ENCODE measurements around the gene ICA1L. TPM values are rescaled to one million over a fixed set of nuclear protein-coding genes. Genes with fewer than 3 reads are reported as not detected.
A peak's percentile ranks its signal among the peaks of the same experiment; 100 is the strongest.
"Not testable (repeated sequence)": the region's sequence is repeated elsewhere in the genome, so short reads cannot be mapped to it uniquely, and the experiment has no call there.

ICA1L gene
- total RNA-seq = 7.3 and 10.2 TPM in 2 replicates

- no peaks in the 10 kb centered on the region for H3K27me3 Mint-ChIP-seq
- H3K36me3 Mint-ChIP-seq (ENCODE audit: low read depth) = peaks cover 2% of the 10 kb centered on the region
- ChIA-PET POLR2A (interaction anchor here (0.7 to 3.8 kb wide), 10 partner anchors 9 to 282 kb away, joined by 3 to 36 read pairs (median 5); partner anchors contain the start of genes CARF, FAM117B and WDR12), CTCF (interaction anchor here (0.6 to 4.1 kb wide), 8 partner anchors 41 to 298 kb away, joined by 3 to 52 read pairs (median 4); no protein-coding TSS in a partner anchor)
- H3K4me1 Mint-ChIP-seq = peaks cover 5% of the 10 kb centered on the region
- peak within 1 kb of the TSS; percentile 92 for H3K4me3 Mint-ChIP-seq
- TF ChIP-seq CTCF (IDR thresholded peaks at IDR 0.05) = no peak
- peak; percentile 60 for DNase-seq
- ATAC-seq (ENCODE audit: low read depth) = peak; percentile 59
- no peaks in the 10 kb centered on the region for H3K9me3 Mint-ChIP-seq
- intact Hi-C loops (cut with micrococcal nuclease) = loop anchor here (1.0 to 2.0 kb wide), 8 partner anchors 23 to 607 kb away; partner anchors contain the start of genes CYP20A1, FAM117B, NOP58 and WDR12
- peak within 1 kb of the TSS; percentile 81 for H3K27ac Mint-ChIP-seq
These were observed at the start of gene ICA1L for GRCh38 chr2:202871300-202872141. ICA1L (minus strand) TSS chr2:202871766; CDS start chr2:202829009, 42,757 bp downstream.

- Mint-ChIP-seq H3K27me3 (no peaks in the 10 kb centered on the region), H3K4me1 (no peaks in the 10 kb centered on the region), H3K4me3 (no peak overlapping the region), H3K9me3 (no peaks in the 10 kb centered on the region), H3K36me3 (ENCODE audit: low read depth) (peaks cover 22% of the 10 kb centered on the region), H3K27ac (no peak overlapping the region)
- no peak for ATAC-seq (ENCODE audit: low read depth)
- no peak for TF ChIP-seq CTCF (IDR thresholded peaks at IDR 0.05)
- no peak for DNase-seq
- ChIA-PET CTCF (no interaction called here), POLR2A (no interaction called here)
- intact Hi-C loops (cut with micrococcal nuclease) = loop anchor here (10.0 kb wide), 1 partner anchor 406 kb away; the partner anchor contains the start of gene ABI2
These were observed 47.3 kb upstream of the ICA1L start for GRCh38 chr2:202918860-202919259.

- Mint-ChIP-seq H3K4me3 (peak overlapping the region; percentile 97), H3K4me1 (peaks cover 29% of the 10 kb centered on the region), H3K27ac (peak overlapping the region; percentile 100), H3K36me3 (ENCODE audit: low read depth) (peaks cover 12% of the 10 kb centered on the region)
- peak; percentile 53 for DNase-seq
- ATAC-seq (ENCODE audit: low read depth) = peak; percentile 59
- H3K9me3 Mint-ChIP-seq, H3K27me3 Mint-ChIP-seq, CTCF ChIA-PET: not testable (repeated sequence)
- intact Hi-C loops (cut with micrococcal nuclease) = loop anchor here (5.0 to 10.0 kb wide), 4 partner anchors 160 to 645 kb away; partner anchors contain the start of genes ABI2, BMPR2 and NOP58
- POLR2A ChIA-PET = interaction anchor here (0.6 to 2.3 kb wide), 6 partner anchors 41 to 535 kb away, joined by 3 to 20 read pairs (median 7); partner anchors contain the start of genes CYP20A1, FAM117B and ICA1L
These were observed 41.0 kb upstream of the ICA1L start for GRCh38 chr2:202912342-202913201.

GRCh38 chr2:202911512-202912341, 40.2 kb upstream of the ICA1L start, which contains the start of the genes CARF and WDR12:
CARF (plus strand) TSS chr2:202912275; CDS start chr2:202941903, 29,628 bp downstream.
WDR12 (minus strand) TSS chr2:202911673; CDS start chr2:202911476, 197 bp downstream.
- TF ChIP-seq CTCF (IDR thresholded peaks at IDR 0.05) = no peak
- intact Hi-C loops (cut with micrococcal nuclease) = loop anchor here (1.0 to 10.0 kb wide), 10 partner anchors 40 to 1130 kb away; partner anchors contain the start of genes ABI2, BMPR2, FAM117B and ICA1L
- ATAC-seq (ENCODE audit: low read depth) (peak; percentile 85), DNase-seq (peak; percentile 82)
- Mint-ChIP-seq H3K4me1 (peaks cover 29% of the 10 kb centered on the region), H3K27me3 (no peaks in the 10 kb centered on the region), H3K4me3 (peak within 1 kb of the TSS; percentile 97), H3K9me3 (no peaks in the 10 kb centered on the region), H3K36me3 (ENCODE audit: low read depth) (peaks cover 17% of the 10 kb centered on the region), H3K27ac (peak within 1 kb of the TSS; percentile 100)
- CTCF ChIA-PET = no interaction called here
- POLR2A ChIA-PET = interaction anchor here (0.6 to 2.3 kb wide), 13 partner anchors 8 to 647 kb away, joined by 3 to 20 read pairs (median 5); partner anchors contain the start of genes CYP20A1, FAM117B, ICA1L and NBEAL1
